ENCODE data around the gene ICA1L. TPM values are rescaled to one million over a fixed set of nuclear protein-coding genes. Genes with fewer than 3 reads are reported as not detected.

Gene ICA1L
- total and polyA plus RNA-seq, 2 of the 13 experiments (the other 11 are each of a cell fraction or from before 2014, with no cell fraction given) = 1.5 to 2.4 TPM

DNA sequence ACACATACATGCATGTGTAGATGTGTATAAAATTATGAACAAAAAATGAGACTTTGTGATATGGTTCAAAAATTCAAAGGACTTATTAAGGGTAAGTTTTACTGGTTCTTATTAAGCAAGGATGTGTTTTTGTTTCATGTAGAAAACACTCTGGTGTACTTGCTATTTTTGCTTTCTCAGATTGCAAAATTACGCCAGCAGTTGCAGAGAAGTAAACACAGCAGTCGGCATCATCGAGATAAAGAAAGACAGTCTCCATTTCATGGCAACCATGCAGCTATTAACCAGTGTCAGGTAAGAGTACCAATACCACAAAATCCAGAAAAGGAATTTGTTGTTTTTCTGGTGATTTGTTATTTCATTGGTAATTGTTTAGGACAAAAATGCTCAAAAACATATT, 145.5 kb downstream of the ICA1L start (continued):
- TF ChIP-seq, protein P1, sequence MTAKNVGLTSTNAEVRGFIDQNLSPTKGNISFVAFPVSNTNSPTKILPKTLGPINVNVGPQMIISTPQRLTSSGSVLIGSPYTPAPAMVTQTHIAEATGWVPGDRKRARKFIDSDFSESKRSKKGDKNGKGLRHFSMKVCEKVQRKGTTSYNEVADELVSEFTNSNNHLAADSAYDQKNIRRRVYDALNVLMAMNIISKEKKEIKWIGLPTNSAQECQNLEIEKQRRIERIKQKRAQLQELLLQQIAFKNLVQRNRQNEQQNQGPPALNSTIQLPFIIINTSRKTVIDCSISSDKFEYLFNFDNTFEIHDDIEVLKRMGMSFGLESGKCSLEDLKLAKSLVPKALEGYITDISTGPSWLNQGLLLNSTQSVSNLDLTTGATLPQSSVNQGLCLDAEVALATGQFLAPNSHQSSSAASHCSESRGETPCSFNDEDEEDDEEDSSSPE (CRISPR knock-in tag; IDR thresholded peaks at IDR 0.05) = no peak
- TF ChIP-seq, protein P2, sequence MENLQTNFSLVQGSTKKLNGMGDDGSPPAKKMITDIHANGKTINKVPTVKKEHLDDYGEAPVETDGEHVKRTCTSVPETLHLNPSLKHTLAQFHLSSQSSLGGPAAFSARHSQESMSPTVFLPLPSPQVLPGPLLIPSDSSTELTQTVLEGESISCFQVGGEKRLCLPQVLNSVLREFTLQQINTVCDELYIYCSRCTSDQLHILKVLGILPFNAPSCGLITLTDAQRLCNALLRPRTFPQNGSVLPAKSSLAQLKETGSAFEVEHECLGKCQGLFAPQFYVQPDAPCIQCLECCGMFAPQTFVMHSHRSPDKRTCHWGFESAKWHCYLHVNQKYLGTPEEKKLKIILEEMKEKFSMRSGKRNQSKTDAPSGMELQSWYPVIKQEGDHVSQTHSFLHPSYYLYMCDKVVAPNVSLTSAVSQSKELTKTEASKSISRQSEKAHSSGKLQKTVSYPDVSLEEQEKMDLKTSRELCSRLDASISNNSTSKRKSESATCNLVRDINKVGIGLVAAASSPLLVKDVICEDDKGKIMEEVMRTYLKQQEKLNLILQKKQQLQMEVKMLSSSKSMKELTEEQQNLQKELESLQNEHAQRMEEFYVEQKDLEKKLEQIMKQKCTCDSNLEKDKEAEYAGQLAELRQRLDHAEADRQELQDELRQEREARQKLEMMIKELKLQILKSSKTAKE (CRISPR knock-in tag; IDR thresholded peaks at IDR 0.05; ENCODE audit: borderline replicate concordance) = no peak
- TF ChIP-seq NR2F2 (IDR thresholded peaks at IDR 0.05; ENCODE audit: borderline replicate concordance, low read depth) = no peak

DNA sequence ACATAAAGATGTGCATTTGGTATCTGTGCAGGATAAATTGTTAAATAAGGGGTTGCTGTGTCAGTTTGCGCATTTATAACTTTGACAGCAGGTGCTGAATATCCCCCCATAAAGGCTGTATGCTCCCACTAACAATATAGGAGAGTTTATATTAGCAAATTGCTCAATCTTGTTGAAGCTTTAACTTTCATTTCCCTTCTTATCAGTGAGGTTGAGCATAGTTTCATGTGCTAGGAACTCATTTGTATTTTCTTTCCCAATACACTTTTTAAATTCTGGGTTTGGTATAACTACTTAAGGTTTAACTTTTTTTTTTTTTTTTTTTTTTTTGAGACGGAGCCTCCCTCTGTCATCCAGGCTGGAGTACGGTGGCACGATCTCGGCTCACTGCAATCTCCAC, 147.8 kb downstream of the ICA1L start:
- Histone ChIP-seq H3K79me2 (ENCODE audit: insufficient read depth, low read length) (peaks cover 23% of the 10 kb centered on the region), H3K9me3 (ENCODE audit: low read length) (no peaks in the 10 kb centered on the region), H3K4me2 (ENCODE audit: low read depth, low read length) (no peak overlapping the region), H3K36me3 (replicated peaks in 1 of 2; ENCODE audit: control insufficient read depth in 1 of 2, insufficient read depth in 2 of 2, low read length in 2 of 2) (peaks cover 3 to 24% of the 10 kb centered on the region in 2 experiments; a peak in 4 of 5 replicates), H4K20me1 (ENCODE audit: insufficient read depth, low read length) (peaks cover 3% of the 10 kb centered on the region; the same call in 1 of the 2 replicates), H3K9ac (ENCODE audit: insufficient read depth, low read depth, low read length) (no peak overlapping the region), H3K27ac (ENCODE audit: extremely low read length, insufficient read depth, low read length) (no peak overlapping the region), H3K4me1 (ENCODE audit: insufficient read depth, low read length) (no peaks in the 10 kb centered on the region; the same call in 1 of the 2 replicates), H3K4me3 (replicated peaks in 1 of 3; ENCODE audit: insufficient read depth in 1 of 3, low read depth in 2 of 3, low read length in 3 of 3) (no peak overlapping the region), H3K27me3 (ENCODE audit: control insufficient read depth in 1 of 2, insufficient read depth in 2 of 2, low read length in 2 of 2) (no peaks in the 10 kb centered on the region), H2AFZ (ENCODE audit: low read length) (no peak overlapping the region)
- no TSS peak for BruUV-seq (replicated peaks)
- WGBS (ENCODE audit: low lambda C conversion rate) = 95% methylated on average over 5 of the region's 5 CpGs
- FAIRE-seq = no peak
- DNase-seq (ENCODE audit: low spot score) = no peak
- ChIA-PET POLR2A (no interaction called here), CTCF (ENCODE audit: low intra/inter-chr PET ratio, low total read pairs) (no interaction called here)
- intact Hi-C loops (cut with micrococcal nuclease; ENCODE audit: unreplicated experiment) (no loop called here), in situ Hi-C loops (cut with HindIII; ENCODE audit: extremely low pct_ligation_motif_present, low pct_unique_long_range_greater_than_20kb) (no loop called here)
- ATAC-seq = no peak
- TF ChIP-seq KMT2A (CRISPR knock-in tag; IDR thresholded peaks at IDR 0.05) (no peak), KDM1A (CRISPR knock-in tag; IDR thresholded peaks at IDR 0.05) (no peak), ATF1 (CRISPR knock-in tag; IDR thresholded peaks at IDR 0.05) (no peak)
- TF ChIP-seq, protein P3, sequence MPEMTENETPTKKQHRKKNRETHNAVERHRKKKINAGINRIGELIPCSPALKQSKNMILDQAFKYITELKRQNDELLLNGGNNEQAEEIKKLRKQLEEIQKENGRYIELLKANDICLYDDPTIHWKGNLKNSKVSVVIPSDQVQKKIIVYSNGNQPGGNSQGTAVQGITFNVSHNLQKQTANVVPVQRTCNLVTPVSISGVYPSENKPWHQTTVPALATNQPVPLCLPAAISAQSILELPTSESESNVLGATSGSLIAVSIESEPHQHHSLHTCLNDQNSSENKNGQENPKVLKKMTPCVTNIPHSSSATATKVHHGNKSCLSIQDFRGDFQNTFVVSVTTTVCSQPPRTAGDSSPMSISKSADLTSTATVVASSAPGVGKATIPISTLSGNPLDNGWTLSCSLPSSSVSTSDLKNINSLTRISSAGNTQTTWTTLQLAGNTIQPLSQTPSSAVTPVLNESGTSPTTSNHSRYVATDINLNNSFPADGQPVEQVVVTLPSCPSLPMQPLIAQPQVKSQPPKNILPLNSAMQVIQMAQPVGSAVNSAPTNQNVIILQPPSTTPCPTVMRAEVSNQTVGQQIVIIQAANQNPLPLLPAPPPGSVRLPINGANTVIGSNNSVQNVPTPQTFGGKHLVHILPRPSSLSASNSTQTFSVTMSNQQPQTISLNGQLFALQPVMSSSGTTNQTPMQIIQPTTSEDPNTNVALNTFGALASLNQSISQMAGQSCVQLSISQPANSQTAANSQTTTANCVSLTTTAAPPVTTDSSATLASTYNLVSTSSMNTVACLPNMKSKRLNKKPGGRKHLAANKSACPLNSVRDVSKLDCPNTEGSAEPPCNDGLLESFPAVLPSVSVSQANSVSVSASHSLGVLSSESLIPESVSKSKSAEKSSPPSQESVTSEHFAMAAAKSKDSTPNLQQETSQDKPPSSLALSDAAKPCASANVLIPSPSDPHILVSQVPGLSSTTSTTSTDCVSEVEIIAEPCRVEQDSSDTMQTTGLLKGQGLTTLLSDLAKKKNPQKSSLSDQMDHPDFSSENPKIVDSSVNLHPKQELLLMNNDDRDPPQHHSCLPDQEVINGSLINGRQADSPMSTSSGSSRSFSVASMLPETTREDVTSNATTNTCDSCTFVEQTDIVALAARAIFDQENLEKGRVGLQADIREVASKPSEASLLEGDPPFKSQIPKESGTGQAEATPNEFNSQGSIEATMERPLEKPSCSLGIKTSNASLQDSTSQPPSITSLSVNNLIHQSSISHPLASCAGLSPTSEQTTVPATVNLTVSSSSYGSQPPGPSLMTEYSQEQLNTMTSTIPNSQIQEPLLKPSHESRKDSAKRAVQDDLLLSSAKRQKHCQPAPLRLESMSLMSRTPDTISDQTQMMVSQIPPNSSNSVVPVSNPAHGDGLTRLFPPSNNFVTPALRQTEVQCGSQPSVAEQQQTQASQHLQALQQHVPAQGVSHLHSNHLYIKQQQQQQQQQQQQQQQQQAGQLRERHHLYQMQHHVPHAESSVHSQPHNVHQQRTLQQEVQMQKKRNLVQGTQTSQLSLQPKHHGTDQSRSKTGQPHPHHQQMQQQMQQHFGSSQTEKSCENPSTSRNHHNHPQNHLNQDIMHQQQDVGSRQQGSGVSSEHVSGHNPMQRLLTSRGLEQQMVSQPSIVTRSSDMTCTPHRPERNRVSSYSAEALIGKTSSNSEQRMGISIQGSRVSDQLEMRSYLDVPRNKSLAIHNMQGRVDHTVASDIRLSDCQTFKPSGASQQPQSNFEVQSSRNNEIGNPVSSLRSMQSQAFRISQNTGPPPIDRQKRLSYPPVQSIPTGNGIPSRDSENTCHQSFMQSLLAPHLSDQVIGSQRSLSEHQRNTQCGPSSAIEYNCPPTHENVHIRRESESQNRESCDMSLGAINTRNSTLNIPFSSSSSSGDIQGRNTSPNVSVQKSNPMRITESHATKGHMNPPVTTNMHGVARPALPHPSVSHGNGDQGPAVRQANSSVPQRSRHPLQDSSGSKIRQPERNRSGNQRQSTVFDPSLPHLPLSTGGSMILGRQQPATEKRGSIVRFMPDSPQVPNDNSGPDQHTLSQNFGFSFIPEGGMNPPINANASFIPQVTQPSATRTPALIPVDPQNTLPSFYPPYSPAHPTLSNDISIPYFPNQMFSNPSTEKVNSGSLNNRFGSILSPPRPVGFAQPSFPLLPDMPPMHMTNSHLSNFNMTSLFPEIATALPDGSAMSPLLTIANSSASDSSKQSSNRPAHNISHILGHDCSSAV (CRISPR knock-in tag; IDR thresholded peaks at IDR 0.05; ENCODE audit: borderline replicate concordance) = no peak
- TF ChIP-seq, protein P4, sequence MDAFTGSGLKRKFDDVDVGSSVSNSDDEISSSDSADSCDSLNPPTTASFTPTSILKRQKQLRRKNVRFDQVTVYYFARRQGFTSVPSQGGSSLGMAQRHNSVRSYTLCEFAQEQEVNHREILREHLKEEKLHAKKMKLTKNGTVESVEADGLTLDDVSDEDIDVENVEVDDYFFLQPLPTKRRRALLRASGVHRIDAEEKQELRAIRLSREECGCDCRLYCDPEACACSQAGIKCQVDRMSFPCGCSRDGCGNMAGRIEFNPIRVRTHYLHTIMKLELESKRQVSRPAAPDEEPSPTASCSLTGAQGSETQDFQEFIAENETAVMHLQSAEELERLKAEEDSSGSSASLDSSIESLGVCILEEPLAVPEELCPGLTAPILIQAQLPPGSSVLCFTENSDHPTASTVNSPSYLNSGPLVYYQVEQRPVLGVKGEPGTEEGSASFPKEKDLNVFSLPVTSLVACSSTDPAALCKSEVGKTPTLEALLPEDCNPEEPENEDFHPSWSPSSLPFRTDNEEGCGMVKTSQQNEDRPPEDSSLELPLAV (CRISPR knock-in tag; conservative IDR thresholded peaks at IDR 0.05; ENCODE audit: low read depth) = no peak

All from HepG2 (cell line).